ENCODE results near the gene KATNIP. TPM values are rescaled to one million over a fixed set of nuclear protein-coding genes. Genes with fewer than 3 reads are reported as not detected.

KATNIP gene
- total RNA-seq, 2 experiments from 2014 or later: 9.6 to 11.5 TPM

- CTCF ChIA-PET: interaction anchor here (1.1 to 1.2 kb wide), 2 partner anchors 9 to 11 kb away, joined by 3 read pairs; no protein-coding TSS in a partner anchor
Measured at GRCh38 chr16:27595993-27596392, 46.0 kb downstream of the KATNIP start.

GRCh38 chr16:27596411-27596810 lies 46.5 kb downstream of the KATNIP start:
- H3K27me3 Mint-ChIP-seq: no peaks in the 10 kb centered on the region
- no peaks in the 10 kb centered on the region for H3K9me3 Mint-ChIP-seq
- no peak overlapping the region for H3K4me3 Mint-ChIP-seq
- H3K27ac Mint-ChIP-seq: no peak overlapping the region
- ChIA-PET CTCF (interaction anchor here (1.1 kb wide), 1 partner anchor 11 kb away, joined by 3 read pairs; no protein-coding TSS in a partner anchor), POLR2A (no interaction called here)
- TF ChIP-seq, protein P1, sequence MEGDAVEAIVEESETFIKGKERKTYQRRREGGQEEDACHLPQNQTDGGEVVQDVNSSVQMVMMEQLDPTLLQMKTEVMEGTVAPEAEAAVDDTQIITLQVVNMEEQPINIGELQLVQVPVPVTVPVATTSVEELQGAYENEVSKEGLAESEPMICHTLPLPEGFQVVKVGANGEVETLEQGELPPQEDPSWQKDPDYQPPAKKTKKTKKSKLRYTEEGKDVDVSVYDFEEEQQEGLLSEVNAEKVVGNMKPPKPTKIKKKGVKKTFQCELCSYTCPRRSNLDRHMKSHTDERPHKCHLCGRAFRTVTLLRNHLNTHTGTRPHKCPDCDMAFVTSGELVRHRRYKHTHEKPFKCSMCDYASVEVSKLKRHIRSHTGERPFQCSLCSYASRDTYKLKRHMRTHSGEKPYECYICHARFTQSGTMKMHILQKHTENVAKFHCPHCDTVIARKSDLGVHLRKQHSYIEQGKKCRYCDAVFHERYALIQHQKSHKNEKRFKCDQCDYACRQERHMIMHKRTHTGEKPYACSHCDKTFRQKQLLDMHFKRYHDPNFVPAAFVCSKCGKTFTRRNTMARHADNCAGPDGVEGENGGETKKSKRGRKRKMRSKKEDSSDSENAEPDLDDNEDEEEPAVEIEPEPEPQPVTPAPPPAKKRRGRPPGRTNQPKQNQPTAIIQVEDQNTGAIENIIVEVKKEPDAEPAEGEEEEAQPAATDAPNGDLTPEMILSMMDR (IDR thresholded peaks at IDR 0.05): no peak
- ATAC-seq: no peak
- H3K4me1 Mint-ChIP-seq (ENCODE audit: low read depth): no peaks in the 10 kb centered on the region
- no peak for DNase-seq
- peaks cover 5% of the 10 kb centered on the region for H3K36me3 Mint-ChIP-seq (ENCODE audit: low read depth)
- intact Hi-C loops (cut with micrococcal nuclease): no loop called here

More at GRCh38 chr16:27595993-27596392, 46.0 kb downstream of the KATNIP start:
- intact Hi-C loops (cut with micrococcal nuclease): no loop called here
- H3K36me3 Mint-ChIP-seq (ENCODE audit: low read depth): peaks cover 5% of the 10 kb centered on the region
- no peak for DNase-seq
- POLR2A ChIA-PET: no interaction called here
- no peaks in the 10 kb centered on the region for H3K27me3 Mint-ChIP-seq
- ATAC-seq: no peak
- no peak overlapping the region for H3K4me3 Mint-ChIP-seq
- H3K9me3 Mint-ChIP-seq: no peaks in the 10 kb centered on the region
- no peak overlapping the region for H3K27ac Mint-ChIP-seq
- TF ChIP-seq, protein P1 (IDR thresholded peaks at IDR 0.05): no peak
- no peaks in the 10 kb centered on the region for H3K4me1 Mint-ChIP-seq (ENCODE audit: low read depth)

GRCh38 chr16:27597361-27597760 lies 47.4 kb downstream of the KATNIP start:
- ATAC-seq (no peak), DNase-seq (no peak)
- Mint-ChIP-seq H3K27me3 (no peaks in the 10 kb centered on the region), H3K4me3 (no peak overlapping the region), H3K36me3 (ENCODE audit: low read depth) (no peaks in the 10 kb centered on the region), H3K4me1 (ENCODE audit: low read depth) (no peaks in the 10 kb centered on the region), H3K27ac (no peak overlapping the region), H3K9me3 (no peaks in the 10 kb centered on the region)
- intact Hi-C loops (cut with micrococcal nuclease): no loop called here
- POLR2A ChIA-PET: no interaction called here
- CTCF ChIA-PET: no interaction called here
- TF ChIP-seq, protein P1 (IDR thresholded peaks at IDR 0.05): no peak

- POLR2A ChIA-PET: no interaction called here
- H3K4me3 Mint-ChIP-seq: no peak overlapping the region
- H3K36me3 Mint-ChIP-seq (ENCODE audit: low read depth): no peaks in the 10 kb centered on the region
- DNase-seq (no peak), ATAC-seq (no peak)
- no peaks in the 10 kb centered on the region for H3K9me3 Mint-ChIP-seq
- TF ChIP-seq, protein P1 (IDR thresholded peaks at IDR 0.05): no peak
- H3K4me1 Mint-ChIP-seq (ENCODE audit: low read depth): no peaks in the 10 kb centered on the region
- H3K27ac Mint-ChIP-seq: no peak overlapping the region
- intact Hi-C loops (cut with micrococcal nuclease): no loop called here
- CTCF ChIA-PET: no interaction called here
- H3K27me3 Mint-ChIP-seq: no peaks in the 10 kb centered on the region
Measured at GRCh38 chr16:27598220-27598619, 48.3 kb downstream of the KATNIP start.

GRCh38 chr16:27598931-27599565 lies 49.1 kb downstream of the KATNIP start:
- ChIA-PET CTCF (no interaction called here), POLR2A (no interaction called here)
- no peak for DNase-seq
- intact Hi-C loops (cut with micrococcal nuclease): no loop called here
- no peak overlapping the region for H3K27ac Mint-ChIP-seq
- H3K9me3 Mint-ChIP-seq: no peaks in the 10 kb centered on the region
- H3K27me3 Mint-ChIP-seq: no peaks in the 10 kb centered on the region
- TF ChIP-seq, protein P1 (IDR thresholded peaks at IDR 0.05): no peak
- no peaks in the 10 kb centered on the region for H3K36me3 Mint-ChIP-seq (ENCODE audit: low read depth)
- no peak overlapping the region for H3K4me3 Mint-ChIP-seq
- no peaks in the 10 kb centered on the region for H3K4me1 Mint-ChIP-seq (ENCODE audit: low read depth)
- no peak for ATAC-seq
